ENCODE measurements around the gene IL1RAPL1.

DNA sequence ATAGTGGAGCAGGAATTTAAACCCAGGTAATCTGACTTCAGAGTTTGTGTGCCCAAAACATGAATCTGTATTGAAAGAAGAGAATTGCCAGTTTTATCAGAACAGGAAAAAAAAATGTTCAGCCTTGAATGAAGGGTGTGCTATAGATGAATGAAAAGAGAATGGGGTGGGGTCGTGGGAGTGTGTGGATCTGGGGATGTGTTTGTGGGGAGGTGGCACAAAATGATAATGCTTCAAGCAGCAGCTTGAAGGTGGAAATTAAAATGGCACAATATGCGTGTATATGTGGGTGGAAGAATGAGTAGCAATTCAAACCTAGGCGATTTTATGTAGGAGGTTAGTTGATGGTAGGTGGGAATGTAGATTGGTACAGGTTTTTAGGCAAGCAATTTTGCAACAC lies 122.2 kb downstream of the IL1RAPL1 start:
- TF ChIP-seq, protein P1, sequence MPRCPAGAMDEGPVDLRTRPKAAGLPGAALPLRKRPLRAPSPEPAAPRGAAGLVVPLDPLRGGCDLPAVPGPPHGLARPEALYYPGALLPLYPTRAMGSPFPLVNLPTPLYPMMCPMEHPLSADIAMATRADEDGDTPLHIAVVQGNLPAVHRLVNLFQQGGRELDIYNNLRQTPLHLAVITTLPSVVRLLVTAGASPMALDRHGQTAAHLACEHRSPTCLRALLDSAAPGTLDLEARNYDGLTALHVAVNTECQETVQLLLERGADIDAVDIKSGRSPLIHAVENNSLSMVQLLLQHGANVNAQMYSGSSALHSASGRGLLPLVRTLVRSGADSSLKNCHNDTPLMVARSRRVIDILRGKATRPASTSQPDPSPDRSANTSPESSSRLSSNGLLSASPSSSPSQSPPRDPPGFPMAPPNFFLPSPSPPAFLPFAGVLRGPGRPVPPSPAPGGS (IDR thresholded peaks at IDR 0.05) = no peak
- TF ChIP-seq, protein P2, sequence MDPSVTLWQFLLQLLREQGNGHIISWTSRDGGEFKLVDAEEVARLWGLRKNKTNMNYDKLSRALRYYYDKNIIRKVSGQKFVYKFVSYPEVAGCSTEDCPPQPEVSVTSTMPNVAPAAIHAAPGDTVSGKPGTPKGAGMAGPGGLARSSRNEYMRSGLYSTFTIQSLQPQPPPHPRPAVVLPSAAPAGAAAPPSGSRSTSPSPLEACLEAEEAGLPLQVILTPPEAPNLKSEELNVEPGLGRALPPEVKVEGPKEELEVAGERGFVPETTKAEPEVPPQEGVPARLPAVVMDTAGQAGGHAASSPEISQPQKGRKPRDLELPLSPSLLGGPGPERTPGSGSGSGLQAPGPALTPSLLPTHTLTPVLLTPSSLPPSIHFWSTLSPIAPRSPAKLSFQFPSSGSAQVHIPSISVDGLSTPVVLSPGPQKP (IDR thresholded peaks at IDR 0.05; ENCODE audit: low read depth, low read length) = no peak
- no peak for TF ChIP-seq POLR2A (IDR thresholded peaks at IDR 0.05; ENCODE audit: low read length)
- TF ChIP-seq, protein P3, sequence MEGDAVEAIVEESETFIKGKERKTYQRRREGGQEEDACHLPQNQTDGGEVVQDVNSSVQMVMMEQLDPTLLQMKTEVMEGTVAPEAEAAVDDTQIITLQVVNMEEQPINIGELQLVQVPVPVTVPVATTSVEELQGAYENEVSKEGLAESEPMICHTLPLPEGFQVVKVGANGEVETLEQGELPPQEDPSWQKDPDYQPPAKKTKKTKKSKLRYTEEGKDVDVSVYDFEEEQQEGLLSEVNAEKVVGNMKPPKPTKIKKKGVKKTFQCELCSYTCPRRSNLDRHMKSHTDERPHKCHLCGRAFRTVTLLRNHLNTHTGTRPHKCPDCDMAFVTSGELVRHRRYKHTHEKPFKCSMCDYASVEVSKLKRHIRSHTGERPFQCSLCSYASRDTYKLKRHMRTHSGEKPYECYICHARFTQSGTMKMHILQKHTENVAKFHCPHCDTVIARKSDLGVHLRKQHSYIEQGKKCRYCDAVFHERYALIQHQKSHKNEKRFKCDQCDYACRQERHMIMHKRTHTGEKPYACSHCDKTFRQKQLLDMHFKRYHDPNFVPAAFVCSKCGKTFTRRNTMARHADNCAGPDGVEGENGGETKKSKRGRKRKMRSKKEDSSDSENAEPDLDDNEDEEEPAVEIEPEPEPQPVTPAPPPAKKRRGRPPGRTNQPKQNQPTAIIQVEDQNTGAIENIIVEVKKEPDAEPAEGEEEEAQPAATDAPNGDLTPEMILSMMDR (IDR thresholded peaks at IDR 0.05) = no peak
- TF ChIP-seq, protein P4, sequence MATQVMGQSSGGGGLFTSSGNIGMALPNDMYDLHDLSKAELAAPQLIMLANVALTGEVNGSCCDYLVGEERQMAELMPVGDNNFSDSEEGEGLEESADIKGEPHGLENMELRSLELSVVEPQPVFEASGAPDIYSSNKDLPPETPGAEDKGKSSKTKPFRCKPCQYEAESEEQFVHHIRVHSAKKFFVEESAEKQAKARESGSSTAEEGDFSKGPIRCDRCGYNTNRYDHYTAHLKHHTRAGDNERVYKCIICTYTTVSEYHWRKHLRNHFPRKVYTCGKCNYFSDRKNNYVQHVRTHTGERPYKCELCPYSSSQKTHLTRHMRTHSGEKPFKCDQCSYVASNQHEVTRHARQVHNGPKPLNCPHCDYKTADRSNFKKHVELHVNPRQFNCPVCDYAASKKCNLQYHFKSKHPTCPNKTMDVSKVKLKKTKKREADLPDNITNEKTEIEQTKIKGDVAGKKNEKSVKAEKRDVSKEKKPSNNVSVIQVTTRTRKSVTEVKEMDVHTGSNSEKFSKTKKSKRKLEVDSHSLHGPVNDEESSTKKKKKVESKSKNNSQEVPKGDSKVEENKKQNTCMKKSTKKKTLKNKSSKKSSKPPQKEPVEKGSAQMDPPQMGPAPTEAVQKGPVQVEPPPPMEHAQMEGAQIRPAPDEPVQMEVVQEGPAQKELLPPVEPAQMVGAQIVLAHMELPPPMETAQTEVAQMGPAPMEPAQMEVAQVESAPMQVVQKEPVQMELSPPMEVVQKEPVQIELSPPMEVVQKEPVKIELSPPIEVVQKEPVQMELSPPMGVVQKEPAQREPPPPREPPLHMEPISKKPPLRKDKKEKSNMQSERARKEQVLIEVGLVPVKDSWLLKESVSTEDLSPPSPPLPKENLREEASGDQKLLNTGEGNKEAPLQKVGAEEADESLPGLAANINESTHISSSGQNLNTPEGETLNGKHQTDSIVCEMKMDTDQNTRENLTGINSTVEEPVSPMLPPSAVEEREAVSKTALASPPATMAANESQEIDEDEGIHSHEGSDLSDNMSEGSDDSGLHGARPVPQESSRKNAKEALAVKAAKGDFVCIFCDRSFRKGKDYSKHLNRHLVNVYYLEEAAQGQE (IDR thresholded peaks at IDR 0.05) = no peak
- no peak for TF ChIP-seq HOXA7 (CRISPR knock-in tag; IDR thresholded peaks at IDR 0.05)
- no peak for TF ChIP-seq KDM1A (IDR thresholded peaks at IDR 0.05; ENCODE audit: low read depth)
- TF ChIP-seq CHD4 (IDR thresholded peaks at IDR 0.05; ENCODE audit: borderline replicate concordance) = no peak
- no peak for TF ChIP-seq BHLHE40 (IDR thresholded peaks at IDR 0.05; ENCODE audit: low read depth, low read length)
- TF ChIP-seq NFE2L2 (conservative IDR thresholded peaks at IDR 0.05; ENCODE audit: low read length) = no peak
- no peak for TF ChIP-seq JUN (IDR thresholded peaks at IDR 0.05)
